Skeletal muscle tissue (tissue), 4 donors: ENCODE results near the gene VCAN. TPM values are rescaled to one million over a fixed set of nuclear protein-coding genes. Genes with fewer than 3 reads are reported as not detected.
"Not testable (repeated sequence)": the region's sequence is repeated elsewhere in the genome, so short reads cannot be mapped to it uniquely, and the experiment has no call there.

Experiments
- H3K27ac ChIP-seq: one replicate; pipeline ENCODE4 v1.7.0; 2013; ENCODE audit warnings: mild to moderate bottlenecking, low read depth, low read length, inconsistent platforms
- H3K27me3 ChIP-seq, 3 donors: one replicate each; pipeline ENCODE4 v1.7.0; 2013; ENCODE audit warnings: low read length in 3 of 3; ENCODE audit not compliant: control insufficient read depth in 3 of 3, insufficient read depth in 3 of 3
- H3K36me3 ChIP-seq, 3 donors: one replicate each; pipeline ENCODE4 v1.7.0; 2013; ENCODE audit warnings: low read length in 3 of 3; ENCODE audit not compliant: control insufficient read depth in 3 of 3, insufficient read depth in 3 of 3
- H3K4me1 ChIP-seq, 3 donors: one replicate each; pipeline ENCODE4 v1.7.0; 2013; ENCODE audit warnings: low read length in 3 of 3, mild to moderate bottlenecking in 3 of 3; ENCODE audit not compliant: control insufficient read depth in 3 of 3, insufficient read depth in 3 of 3
- H3K4me3 ChIP-seq, 3 donors: one replicate each; pipeline ENCODE4 v1.7.0; 2013; ENCODE audit warnings: low read length in 3 of 3
- H3K9ac ChIP-seq, 3 donors: one replicate each; pipeline ENCODE4 v1.7.0; 2013; ENCODE audit warnings: low read length in 3 of 3, mild to moderate bottlenecking in 3 of 3, moderate library complexity in 2 of 3, low read depth in 1 of 3
- H3K9me3 ChIP-seq, 3 donors: one replicate each; pipeline ENCODE4 v1.7.0; 2013; ENCODE audit warnings: low read length in 3 of 3; ENCODE audit not compliant: control insufficient read depth in 3 of 3
- total RNA-seq: library from RNA; depleted of rRNA; stranded (reverse); fragments of >200 nt; gene quantifications from one replicate; pipeline ENCODE4 v1.2.3, GENCODE V29; 2014
- donor health status: Osteomylitis.

VCAN gene
- total RNA-seq, result 254 TPM

GRCh38 chr5:83471405-83472212 lies at the start of gene VCAN:
Gene VCAN, plus strand, starts transcription at chr5:83471744. Its CDS starts 11,775 bp downstream, at chr5:83483519.
- Histone ChIP-seq H3K36me3 (no peaks in the 10 kb centered on the region), H3K27ac (peak within 1 kb of the TSS; percentile 75), H3K4me1 (peaks cover 27 to 33% (median 28%) of the 10 kb centered on the region in 3 donors), H3K9me3 (no peaks in the 10 kb centered on the region), H3K27me3 (peaks cover 47 to 56% (median 52%) of the 10 kb centered on the region in 3 donors), H3K9ac (peak within 1 kb of the TSS; percentile 48 to 62 (median 60)), H3K4me3 (peak within 1 kb of the TSS; percentile 69 to 78 (median 71))

- Histone ChIP-seq H3K36me3 (no peaks in the 10 kb centered on the region), H3K4me3 (no peak overlapping the region), H3K9ac (no peak overlapping the region), H3K9me3 (no peaks in the 10 kb centered on the region), H3K27ac (no peak overlapping the region), H3K27me3 (no peaks in the 10 kb centered on the region), H3K4me1 (no peaks in the 10 kb centered on the region)
These were observed 49.3 kb upstream of the VCAN start for GRCh38 chr5:83422284-83422683.

GRCh38 chr5:83426855-83427254 lies 44.7 kb upstream of the VCAN start:
- H3K4me1 ChIP-seq, result no peaks in the 10 kb centered on the region
- H3K4me3 ChIP-seq, result no peak overlapping the region
- no peaks in the 10 kb centered on the region for H3K9me3 ChIP-seq
- no peak overlapping the region for H3K9ac ChIP-seq
- no peak overlapping the region for H3K27ac ChIP-seq
- H3K27me3 ChIP-seq, result no peaks in the 10 kb centered on the region
- no peaks in the 10 kb centered on the region for H3K36me3 ChIP-seq

- H3K4me1 ChIP-seq, result no peaks in the 10 kb centered on the region
- H3K9me3 ChIP-seq, result no peaks in the 10 kb centered on the region
- H3K9ac ChIP-seq, result no peak overlapping the region
- no peaks in the 10 kb centered on the region for H3K36me3 ChIP-seq
- H3K4me3 ChIP-seq, result no peak overlapping the region
- H3K27ac ChIP-seq, result no peak overlapping the region
- H3K27me3 ChIP-seq, result no peaks in the 10 kb centered on the region
These were observed 43.4 kb upstream of the VCAN start for GRCh38 chr5:83428126-83428525.

GRCh38 chr5:83428890-83429289 lies 42.7 kb upstream of the VCAN start:
- no peak overlapping the region for H3K27ac ChIP-seq
- H3K27me3 ChIP-seq, result no peaks in the 10 kb centered on the region
- H3K9ac ChIP-seq, result no peak overlapping the region
- no peak overlapping the region for H3K4me3 ChIP-seq
- H3K4me1 ChIP-seq, result no peaks in the 10 kb centered on the region
- H3K9me3 ChIP-seq, result no peaks in the 10 kb centered on the region
- H3K36me3 ChIP-seq, result no peaks in the 10 kb centered on the region

- Histone ChIP-seq H3K36me3 (no peaks in the 10 kb centered on the region), H3K27ac (no peak overlapping the region), H3K4me1 (no peaks in the 10 kb centered on the region), H3K27me3 (no peaks in the 10 kb centered on the region), H3K4me3 (no peak overlapping the region), H3K9me3 (no peaks in the 10 kb centered on the region), H3K9ac (no peak overlapping the region)
These were observed 41.2 kb upstream of the VCAN start for GRCh38 chr5:83430130-83431010.

GRCh38 chr5:83433891-83434290 lies 37.7 kb upstream of the VCAN start:
- Histone ChIP-seq H3K4me1 (no peaks in the 10 kb centered on the region), H3K9me3 (no peaks in the 10 kb centered on the region), H3K4me3 (no peak overlapping the region), H3K9ac (no peak overlapping the region), H3K36me3 (no peaks in the 10 kb centered on the region), H3K27me3 (no peaks in the 10 kb centered on the region), H3K27ac (no peak overlapping the region)

- Histone ChIP-seq H3K27me3 (no peaks in the 10 kb centered on the region), H3K36me3 (no peaks in the 10 kb centered on the region), H3K4me3 (no peak overlapping the region), H3K9ac (no peak overlapping the region), H3K4me1 (no peaks in the 10 kb centered on the region), H3K27ac (no peak overlapping the region), H3K9me3 (no peaks in the 10 kb centered on the region)
These were observed 36.6 kb upstream of the VCAN start for GRCh38 chr5:83434946-83435345.

- Histone ChIP-seq H3K4me3 (no peak overlapping the region), H3K36me3 (no peaks in the 10 kb centered on the region), H3K9ac (no peak overlapping the region), H3K4me1 (no peaks in the 10 kb centered on the region), H3K9me3 (no peaks in the 10 kb centered on the region), H3K27ac (no peak overlapping the region), H3K27me3 (no peaks in the 10 kb centered on the region)
These were observed 35.3 kb upstream of the VCAN start for GRCh38 chr5:83436276-83436675.

GRCh38 chr5:83437697-83438096 lies 33.8 kb upstream of the VCAN start:
- not testable (repeated sequence) for H3K27ac ChIP-seq, H3K9me3 ChIP-seq, H3K27me3 ChIP-seq, H3K4me3 ChIP-seq, H3K9ac ChIP-seq, H3K36me3 ChIP-seq, H3K4me1 ChIP-seq
